AG04450 (cell line): ENCODE measurements around the gene RAD54L2. TPM values are rescaled to one million over a fixed set of nuclear protein-coding genes. Genes with fewer than 3 reads are reported as not detected.
"Not testable (repeated sequence)": the region's sequence is repeated elsewhere in the genome, so short reads cannot be mapped to it uniquely, and the experiment has no call there.

Experiments used
- CTCF ChIA-PET: fragments of 300-600, 350-600 bp; formaldehyde crosslinking; extraction: SDS; loops from one replicate; lab custom pipeline; 2022; ENCODE audit warnings: antibody characterized with exemption, inconsistent platforms; lab: Charles Lee
- POLR2A ChIA-PET: fragments of 350-600 bp; formaldehyde crosslinking; extraction: SDS; loops from one replicate; lab custom pipeline; 2021; ENCODE audit warnings: antibody characterized with exemption, inconsistent platforms; lab: Yijun Ruan, JAX
- DNase-seq: peaks from one replicate; pipeline ENCODE4 v3.0.0-alpha.2; 2011; ENCODE audit warnings: low read depth, low spot score
- H3K27ac ChIP-seq: one replicate; pipeline ENCODE4 v1.5.1; 2012; ENCODE audit warnings: low read depth, low read length, control low read depth
- H3K27me3 ChIP-seq: one replicate; pipeline ENCODE4 v1.6.0; 2012; ENCODE audit warnings: low read length; ENCODE audit not compliant: control insufficient read depth, insufficient read depth
- H3K4me3 ChIP-seq: 2 replicates; pipeline ENCODE4 v1.5.1; 2011; ENCODE audit warnings: mild to moderate bottlenecking, low read depth, low read length, control low read depth
- H3K9me3 ChIP-seq: 2 replicates; pipeline ENCODE4 v1.5.1; 2012; ENCODE audit warnings: low read length; ENCODE audit not compliant: control insufficient read depth, insufficient read depth
- polyA plus RNA-seq: library from polyadenylated mRNA; depleted of rRNA; stranded (reverse); fragments of >200 nt; gene quantifications from 2 replicates; pipeline ENCODE4 v1.2.3, GENCODE V29; 2011
- TF ChIP-seq, protein P1 (sequence below): IDR thresholded peaks from 2 replicates; pipeline ENCODE4 v1.5.1; 2011; ENCODE audit warnings: low read depth, low read length, control low read depth, inconsistent platforms

RAD54L2 gene
- polyA plus RNA-seq, 1 experiment: 8.1 TPM

- Histone ChIP-seq H3K4me3 (no peak overlapping the region), H3K27me3 (peaks cover 13% of the 10 kb centered on the region), H3K9me3 (no peaks in the 10 kb centered on the region), H3K27ac (no peak overlapping the region)
- TF ChIP-seq, protein P1, sequence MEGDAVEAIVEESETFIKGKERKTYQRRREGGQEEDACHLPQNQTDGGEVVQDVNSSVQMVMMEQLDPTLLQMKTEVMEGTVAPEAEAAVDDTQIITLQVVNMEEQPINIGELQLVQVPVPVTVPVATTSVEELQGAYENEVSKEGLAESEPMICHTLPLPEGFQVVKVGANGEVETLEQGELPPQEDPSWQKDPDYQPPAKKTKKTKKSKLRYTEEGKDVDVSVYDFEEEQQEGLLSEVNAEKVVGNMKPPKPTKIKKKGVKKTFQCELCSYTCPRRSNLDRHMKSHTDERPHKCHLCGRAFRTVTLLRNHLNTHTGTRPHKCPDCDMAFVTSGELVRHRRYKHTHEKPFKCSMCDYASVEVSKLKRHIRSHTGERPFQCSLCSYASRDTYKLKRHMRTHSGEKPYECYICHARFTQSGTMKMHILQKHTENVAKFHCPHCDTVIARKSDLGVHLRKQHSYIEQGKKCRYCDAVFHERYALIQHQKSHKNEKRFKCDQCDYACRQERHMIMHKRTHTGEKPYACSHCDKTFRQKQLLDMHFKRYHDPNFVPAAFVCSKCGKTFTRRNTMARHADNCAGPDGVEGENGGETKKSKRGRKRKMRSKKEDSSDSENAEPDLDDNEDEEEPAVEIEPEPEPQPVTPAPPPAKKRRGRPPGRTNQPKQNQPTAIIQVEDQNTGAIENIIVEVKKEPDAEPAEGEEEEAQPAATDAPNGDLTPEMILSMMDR: no peak
- CTCF ChIA-PET: no interaction called here
- POLR2A ChIA-PET: no interaction called here
- no peak for DNase-seq
Measured at GRCh38 chr3:51519848-51520247, 18.7 kb upstream of the RAD54L2 start.

DNA sequence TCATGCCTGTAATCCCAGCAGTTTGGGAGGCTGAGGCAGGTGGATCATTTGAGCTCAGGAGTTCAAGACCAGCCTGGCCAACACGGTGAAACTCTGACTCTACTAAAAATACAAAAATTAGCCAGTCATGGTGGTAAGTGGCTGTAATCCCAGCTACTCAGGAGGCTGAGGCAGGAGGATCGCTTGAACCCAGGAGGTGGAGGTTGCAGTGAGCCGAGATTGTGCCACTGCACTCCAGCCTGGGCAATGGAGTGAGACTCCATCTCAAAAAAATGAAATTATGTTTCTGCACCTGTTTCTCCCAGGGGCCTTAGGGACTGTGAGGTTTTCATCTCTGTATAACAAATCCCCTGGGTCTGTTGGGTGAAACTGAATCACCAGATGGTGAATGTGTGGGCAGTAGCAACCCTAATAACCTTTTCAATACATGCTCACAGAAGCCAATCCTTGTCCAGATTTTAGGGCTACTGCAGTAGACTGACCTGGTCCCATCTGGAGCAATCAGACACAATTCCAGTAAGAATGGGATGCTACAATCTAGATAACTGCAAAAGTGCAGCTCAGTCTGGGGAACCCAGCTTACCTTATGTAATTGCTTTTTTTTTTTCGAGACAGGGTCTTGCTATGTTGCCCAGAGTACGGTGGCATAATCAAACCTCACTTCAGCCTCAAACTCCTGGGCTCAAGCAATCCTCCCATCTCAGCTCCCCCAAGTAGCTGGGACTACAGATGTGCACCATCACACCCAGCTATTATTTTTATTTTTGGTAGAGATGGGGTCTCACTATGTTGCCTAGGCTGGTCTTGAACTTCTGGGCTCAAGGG, 17.4 kb upstream of the RAD54L2 start:
- H3K9me3 ChIP-seq, DNase-seq, H3K4me3 ChIP-seq, POLR2A ChIA-PET, H3K27ac ChIP-seq: not testable (repeated sequence)
- CTCF ChIA-PET: interaction anchor here (1.3 to 1.9 kb wide), 2 partner anchors 19 to 161 kb away, joined by 4 to 9 read pairs; no protein-coding TSS in a partner anchor
- H3K27me3 ChIP-seq: peaks cover 13% of the 10 kb centered on the region

- TF ChIP-seq, protein P1: no peak
- no peak overlapping the region for H3K27ac ChIP-seq
- CTCF ChIA-PET: interaction anchor here (0.9 to 1.9 kb wide), 2 partner anchors 21 to 148 kb away, joined by 3 to 9 read pairs; no protein-coding TSS in a partner anchor
- H3K27me3 ChIP-seq: peaks cover 16% of the 10 kb centered on the region
- POLR2A ChIA-PET: no interaction called here
- H3K4me3 ChIP-seq: no peak overlapping the region
- no peak for DNase-seq
- H3K9me3 ChIP-seq: no peaks in the 10 kb centered on the region
Measured at GRCh38 chr3:51522273-51522962, 16.1 kb upstream of the RAD54L2 start.

DNA sequence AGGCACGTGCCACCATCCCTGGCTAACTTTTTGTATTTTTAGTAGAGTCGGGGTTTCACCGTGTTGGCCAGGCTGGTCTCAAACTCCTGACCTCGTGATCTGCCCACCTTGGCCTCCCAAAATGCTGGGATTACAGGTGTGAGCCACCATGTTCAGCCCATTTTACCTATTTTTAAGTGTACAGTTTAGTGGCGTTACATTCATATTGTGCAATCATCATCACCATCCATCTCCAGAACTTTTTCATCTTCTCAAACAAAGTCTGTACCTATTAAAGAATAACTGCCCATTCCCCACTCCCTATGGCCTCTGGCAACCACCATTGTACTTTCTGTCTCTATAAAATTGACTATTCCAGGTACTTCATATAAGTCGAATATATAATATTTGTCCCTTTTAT, 13.6 kb upstream of the RAD54L2 start:
- CTCF ChIA-PET, DNase-seq, H3K9me3 ChIP-seq, H3K27ac ChIP-seq, POLR2A ChIA-PET, H3K4me3 ChIP-seq: not testable (repeated sequence)
- H3K27me3 ChIP-seq: peaks cover 12% of the 10 kb centered on the region

- no peaks in the 10 kb centered on the region for H3K9me3 ChIP-seq
- TF ChIP-seq, protein P1: no peak
- no peak overlapping the region for H3K4me3 ChIP-seq
- peaks cover 3% of the 10 kb centered on the region for H3K27me3 ChIP-seq
- ChIA-PET POLR2A (no interaction called here), CTCF (no interaction called here)
- no peak overlapping the region for H3K27ac ChIP-seq
- DNase-seq: no peak
Measured at GRCh38 chr3:51530485-51530884, 8.0 kb upstream of the RAD54L2 start.
